Panc1 (cell line): Measurements from ENCODE around the gene GTF2H3. TPM values are rescaled to one million over a fixed set of nuclear protein-coding genes. Genes with fewer than 3 reads are reported as not detected.

Experiments
- ATAC-seq: fragments of 200-7000 bp; cut with Tn5 transposase; 2 replicates; pipeline ENCODE4 v1.9.1; 2020; ENCODE audit warnings: mild to moderate bottlenecking, moderate library complexity
- BruUV-seq: library from RNA; stranded (reverse); fragments of 400-500 nt; replicated peaks from 2 replicates; lab custom pipeline; 2021; lab: Mats Ljungman, UMichigan
- CTCF ChIA-PET: fragments of 300-600 bp; sonication (Branson Sonifier 250); formaldehyde crosslinking; loops from one replicate; lab custom pipeline; 2022; ENCODE audit warnings: antibody characterized with exemption; lab: Charles Lee
- POLR2A ChIA-PET: fragments of 300-600 bp; sonication (Branson Sonifier 250); formaldehyde crosslinking; loops from one replicate; lab custom pipeline; 2022; ENCODE audit warnings: antibody characterized with exemption; lab: Charles Lee
- DNase-seq: peaks from one replicate; pipeline ENCODE4 v3.0.0-alpha.2; 2010; ENCODE audit warnings: low read depth, low spot score
- H3K27ac ChIP-seq: 2 replicates; pipeline ENCODE4 v1.5.1; 2011; ENCODE audit warnings: mild to moderate bottlenecking, low read length, inconsistent platforms
- H3K27me3 ChIP-seq: fragments of 200-500 bp; sonication (Bioruptor generic); 2 replicates; pipeline ENCODE4 v1.6.0; 2014; ENCODE audit warnings: low read length, inconsistent platforms; ENCODE audit not compliant: control insufficient read depth, insufficient read depth
- H3K36me3 ChIP-seq: fragments of 200-500 bp; sonication (Bioruptor generic); 2 replicates; pipeline ENCODE4 v1.5.1; 2014; ENCODE audit warnings: inconsistent platforms, mild to moderate bottlenecking, low read length, moderate library complexity; ENCODE audit not compliant: control insufficient read depth, insufficient read depth
- H3K4me1 ChIP-seq: 2 replicates; pipeline ENCODE4 v1.5.1; 2011; ENCODE audit warnings: inconsistent platforms, mild to moderate bottlenecking, low read length, moderate library complexity; ENCODE audit not compliant: control insufficient read depth, insufficient read depth
- H3K4me3 ChIP-seq, 2 experiments: 2 replicates each; pipeline ENCODE4 v1.5.1; 2011 to 2012; ENCODE audit warnings: low read depth in 2 of 2, low read length in 2 of 2, mild to moderate bottlenecking in 2 of 2, inconsistent platforms in 1 of 2, moderate library complexity in 1 of 2
- H3K9me3 ChIP-seq: fragments of 200-500 bp; sonication (Bioruptor generic); 2 replicates; pipeline ENCODE4 v1.5.1; 2014; ENCODE audit warnings: low read depth, mild to moderate bottlenecking, inconsistent platforms, low read length, moderate library complexity; ENCODE audit not compliant: control insufficient read depth, insufficient read depth
- POLR2AphosphoS5 ChIP-seq: IDR thresholded peaks from 2 replicates; pipeline ENCODE4 v1.6.1; 2012; ENCODE audit warnings: mild to moderate bottlenecking, low read depth, low read length, moderate library complexity
- SIN3A ChIP-seq: IDR thresholded peaks from 2 replicates; pipeline ENCODE4 v1.6.1; 2012; ENCODE audit warnings: low read depth, mild to moderate bottlenecking, low read length, moderate library complexity, borderline replicate concordance; ENCODE audit not compliant: insufficient read depth
- TCF7L2 ChIP-seq: IDR thresholded peaks from 2 replicates; pipeline ENCODE4 v1.6.1; 2011; ENCODE audit warnings: mild to moderate bottlenecking, low read depth, low read length, inconsistent platforms
- in situ Hi-C: cut with HindIII; loops from 2 replicates; pipeline ENCODE4 v1.10.0; 2016; ENCODE audit warnings: low sequenced_read_pairs, low pct_unique_long_range_greater_than_20kb
- intact Hi-C: fragments of 100-400 bp; cut with micrococcal nuclease; formaldehyde crosslinking; loops from one replicate; pipeline ENCODE4 v1.10.0; 2022; ENCODE audit not compliant: unreplicated experiment
- total RNA-seq: library from RNA; stranded (reverse); gene quantifications from one replicate; pipeline ENCODE4 v1.2.1, GENCODE V29; 2021; ENCODE audit not compliant: unreplicated experiment
- TF ChIP-seq, protein P1 (sequence below), 2 experiments: IDR thresholded peaks; 2 replicates each; pipeline ENCODE4 v1.6.1; 2011 to 2012; ENCODE audit warnings: low read depth in 2 of 2, control low read depth in 1 of 2, low read length in 1 of 2, mild to moderate bottlenecking in 1 of 2, moderate library complexity in 1 of 2; ENCODE audit not compliant: insufficient read depth in 1 of 2
- TF ChIP-seq, protein P2 (sequence below): fragments of 450-650 bp; IDR thresholded peaks from 2 replicates; pipeline ENCODE4 v1.5.1; 2017; ENCODE audit warnings: mild to moderate bottlenecking

Gene GTF2H3
- total RNA-seq, 1 experiment from 2014 or later = 40.7 TPM

DNA sequence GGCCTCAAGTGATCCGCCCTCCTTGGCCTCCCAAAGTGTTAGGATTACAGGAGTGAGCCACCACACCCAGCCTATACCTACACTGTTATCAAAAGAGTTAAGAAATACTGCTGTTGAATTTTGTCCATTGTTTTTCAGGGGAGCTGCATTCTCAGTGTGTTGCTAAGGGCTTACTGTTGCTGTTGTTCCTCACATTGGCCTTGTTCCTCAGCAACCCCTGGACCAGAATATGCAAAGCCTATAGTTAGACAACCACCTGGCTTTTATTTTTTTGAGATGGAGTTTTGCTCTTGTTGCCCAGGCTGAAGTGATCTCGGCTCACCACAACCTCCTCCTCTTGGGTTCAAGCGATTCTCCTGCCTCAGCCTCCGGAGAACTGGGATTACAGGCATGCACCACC, 73.8 kb downstream of the GTF2H3 start:
- in situ Hi-C loops = no loop called here
- H3K27me3 ChIP-seq = no peaks in the 10 kb centered on the region
- H3K36me3 ChIP-seq = no peaks in the 10 kb centered on the region
- H3K4me3 ChIP-seq = no peak overlapping the region
- no peaks in the 10 kb centered on the region for H3K4me1 ChIP-seq
- H3K27ac ChIP-seq = no peak overlapping the region
- TF ChIP-seq POLR2AphosphoS5 = no peak
- no peak for TF ChIP-seq TCF7L2
- TF ChIP-seq, protein P1, sequence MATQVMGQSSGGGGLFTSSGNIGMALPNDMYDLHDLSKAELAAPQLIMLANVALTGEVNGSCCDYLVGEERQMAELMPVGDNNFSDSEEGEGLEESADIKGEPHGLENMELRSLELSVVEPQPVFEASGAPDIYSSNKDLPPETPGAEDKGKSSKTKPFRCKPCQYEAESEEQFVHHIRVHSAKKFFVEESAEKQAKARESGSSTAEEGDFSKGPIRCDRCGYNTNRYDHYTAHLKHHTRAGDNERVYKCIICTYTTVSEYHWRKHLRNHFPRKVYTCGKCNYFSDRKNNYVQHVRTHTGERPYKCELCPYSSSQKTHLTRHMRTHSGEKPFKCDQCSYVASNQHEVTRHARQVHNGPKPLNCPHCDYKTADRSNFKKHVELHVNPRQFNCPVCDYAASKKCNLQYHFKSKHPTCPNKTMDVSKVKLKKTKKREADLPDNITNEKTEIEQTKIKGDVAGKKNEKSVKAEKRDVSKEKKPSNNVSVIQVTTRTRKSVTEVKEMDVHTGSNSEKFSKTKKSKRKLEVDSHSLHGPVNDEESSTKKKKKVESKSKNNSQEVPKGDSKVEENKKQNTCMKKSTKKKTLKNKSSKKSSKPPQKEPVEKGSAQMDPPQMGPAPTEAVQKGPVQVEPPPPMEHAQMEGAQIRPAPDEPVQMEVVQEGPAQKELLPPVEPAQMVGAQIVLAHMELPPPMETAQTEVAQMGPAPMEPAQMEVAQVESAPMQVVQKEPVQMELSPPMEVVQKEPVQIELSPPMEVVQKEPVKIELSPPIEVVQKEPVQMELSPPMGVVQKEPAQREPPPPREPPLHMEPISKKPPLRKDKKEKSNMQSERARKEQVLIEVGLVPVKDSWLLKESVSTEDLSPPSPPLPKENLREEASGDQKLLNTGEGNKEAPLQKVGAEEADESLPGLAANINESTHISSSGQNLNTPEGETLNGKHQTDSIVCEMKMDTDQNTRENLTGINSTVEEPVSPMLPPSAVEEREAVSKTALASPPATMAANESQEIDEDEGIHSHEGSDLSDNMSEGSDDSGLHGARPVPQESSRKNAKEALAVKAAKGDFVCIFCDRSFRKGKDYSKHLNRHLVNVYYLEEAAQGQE (IDR thresholded peaks at IDR 0.05; ENCODE audit: insufficient read depth in 1 of 2, low read depth in 2 of 2, low read length in 1 of 2) = no peak
- TF ChIP-seq SIN3A = no peak
- TF ChIP-seq, protein P2, sequence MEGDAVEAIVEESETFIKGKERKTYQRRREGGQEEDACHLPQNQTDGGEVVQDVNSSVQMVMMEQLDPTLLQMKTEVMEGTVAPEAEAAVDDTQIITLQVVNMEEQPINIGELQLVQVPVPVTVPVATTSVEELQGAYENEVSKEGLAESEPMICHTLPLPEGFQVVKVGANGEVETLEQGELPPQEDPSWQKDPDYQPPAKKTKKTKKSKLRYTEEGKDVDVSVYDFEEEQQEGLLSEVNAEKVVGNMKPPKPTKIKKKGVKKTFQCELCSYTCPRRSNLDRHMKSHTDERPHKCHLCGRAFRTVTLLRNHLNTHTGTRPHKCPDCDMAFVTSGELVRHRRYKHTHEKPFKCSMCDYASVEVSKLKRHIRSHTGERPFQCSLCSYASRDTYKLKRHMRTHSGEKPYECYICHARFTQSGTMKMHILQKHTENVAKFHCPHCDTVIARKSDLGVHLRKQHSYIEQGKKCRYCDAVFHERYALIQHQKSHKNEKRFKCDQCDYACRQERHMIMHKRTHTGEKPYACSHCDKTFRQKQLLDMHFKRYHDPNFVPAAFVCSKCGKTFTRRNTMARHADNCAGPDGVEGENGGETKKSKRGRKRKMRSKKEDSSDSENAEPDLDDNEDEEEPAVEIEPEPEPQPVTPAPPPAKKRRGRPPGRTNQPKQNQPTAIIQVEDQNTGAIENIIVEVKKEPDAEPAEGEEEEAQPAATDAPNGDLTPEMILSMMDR = no peak
- no peak for ATAC-seq
- DNase-seq = no peak
- ChIA-PET POLR2A (no interaction called here), CTCF (no interaction called here)
- H3K9me3 ChIP-seq = no peaks in the 10 kb centered on the region
- BruUV-seq = no TSS peak
- intact Hi-C loops = no loop called here

Other genes with a start within 250 kb of the GTF2H3 start
- gene KMT5A, start 249.7 kb upstream of the GTF2H3 start, total RNA-seq = 53.0 TPM
- 5.4 TPM for gene RILPL2, start 197.1 kb upstream of the GTF2H3 start, total RNA-seq
- gene SNRNP35, start 175.7 kb upstream of the GTF2H3 start, total RNA-seq = 16.5 TPM
- gene RILPL1, start 100.1 kb upstream of the GTF2H3 start, total RNA-seq = 16.2 TPM
- gene TMED2, start 49.3 kb upstream of the GTF2H3 start, total RNA-seq = 282 TPM
- 46.3 TPM for gene DDX55, start 31.7 kb upstream of the GTF2H3 start, total RNA-seq
- gene EIF2B1, start 143 bp upstream of the GTF2H3 start, total RNA-seq = 49.4 TPM
- gene TCTN2, start 37.3 kb downstream of the GTF2H3 start, total RNA-seq = 14.7 TPM
- 35.2 TPM for gene ATP6V0A2, start 78.5 kb downstream of the GTF2H3 start, total RNA-seq
- gene DNAH10, start 128.5 kb downstream of the GTF2H3 start, total RNA-seq = 0.39 TPM